ENCODE measurements around the gene LHX2. TPM values are rescaled to one million over a fixed set of nuclear protein-coding genes. Genes with fewer than 3 reads are reported as not detected.

The LHX2 gene, protein sequence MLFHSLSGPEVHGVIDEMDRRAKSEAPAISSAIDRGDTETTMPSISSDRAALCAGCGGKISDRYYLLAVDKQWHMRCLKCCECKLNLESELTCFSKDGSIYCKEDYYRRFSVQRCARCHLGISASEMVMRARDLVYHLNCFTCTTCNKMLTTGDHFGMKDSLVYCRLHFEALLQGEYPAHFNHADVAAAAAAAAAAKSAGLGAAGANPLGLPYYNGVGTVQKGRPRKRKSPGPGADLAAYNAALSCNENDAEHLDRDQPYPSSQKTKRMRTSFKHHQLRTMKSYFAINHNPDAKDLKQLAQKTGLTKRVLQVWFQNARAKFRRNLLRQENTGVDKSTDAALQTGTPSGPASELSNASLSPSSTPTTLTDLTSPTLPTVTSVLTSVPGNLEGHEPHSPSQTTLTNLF
- total RNA-seq (under 1 TPM in 1 of 5 donors, not detected in 4; 0.18 TPM), polyA plus RNA-seq (not detected)
- long read RNA-seq, donor 1: 0 reads
- long read RNA-seq, donor 2: 0 reads
- long read RNA-seq, donor 3: 0 reads
- long read RNA-seq, donor 4: 0 reads
- long read RNA-seq, donor 5: 0 reads
- long read RNA-seq, donor 6: 0 reads
- long read RNA-seq, donor 7: 0 reads
- long read RNA-seq, donor 8: 0 reads
- long read RNA-seq, donor 9: 0 reads
- long read RNA-seq, donor 10: 0 reads

DNA sequence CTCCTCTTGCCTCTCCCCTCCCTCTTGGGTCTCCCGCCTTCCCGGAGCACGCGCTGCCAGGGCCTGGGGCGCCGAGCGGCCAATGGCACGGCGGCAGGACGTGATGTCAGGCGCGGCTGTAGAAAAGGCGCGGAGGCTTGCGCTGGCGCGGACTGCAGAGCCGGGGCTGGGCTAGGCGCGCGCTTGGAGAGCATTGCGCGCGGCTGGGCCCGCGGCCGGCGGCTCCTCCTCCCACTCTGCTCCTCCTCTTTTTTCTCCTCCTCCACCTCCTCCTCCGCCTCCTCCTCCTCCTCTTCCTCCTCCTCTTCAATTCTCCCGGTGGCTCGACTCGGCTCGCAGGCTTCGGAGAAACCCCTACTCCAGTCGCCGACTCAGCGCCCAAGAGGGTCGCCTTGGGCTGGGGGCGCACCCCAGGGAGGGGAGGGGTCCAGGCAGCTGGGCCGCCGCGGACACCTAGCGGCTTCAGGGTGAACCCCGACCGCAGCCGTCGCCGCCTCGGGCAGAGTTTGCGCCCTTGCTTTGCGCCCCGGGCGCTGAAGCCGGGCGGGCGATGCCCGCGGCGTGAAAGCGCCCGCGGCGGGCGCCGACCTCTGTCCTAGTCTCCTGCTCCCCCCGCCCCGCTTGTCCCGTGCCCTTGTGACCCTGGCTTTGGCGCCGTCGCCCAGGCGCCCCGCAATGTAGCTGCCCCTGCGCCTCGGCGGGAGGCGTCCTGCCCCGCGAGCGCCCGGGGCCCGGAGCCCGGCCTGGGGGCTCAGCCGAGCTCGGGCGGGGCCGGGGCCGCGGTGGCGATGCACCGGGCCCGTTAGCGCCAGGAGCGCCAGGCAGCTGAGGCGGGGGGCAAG lies at the start of gene LHX2:
LHX2 (plus strand) TSS at position 309 of the 842 bp plus-strand sequence. CDS start 581 bp downstream, outside the sequence.
- intact Hi-C loops (cut with DNase I; ENCODE audit: low total_unique reads): no loop called here
- no peak for TF ChIP-seq POLR2A (IDR thresholded peaks at IDR 0.05)
- TF ChIP-seq EP300 (IDR thresholded peaks at IDR 0.05): no peak
- no peak for TF ChIP-seq POLR2AphosphoS5 (IDR thresholded peaks at IDR 0.05)
- no peak for TF ChIP-seq CTCF (IDR thresholded peaks at IDR 0.05)
- H3K4me1 ChIP-seq: peaks cover 37 to 81% (median 68%) of the 10 kb centered on the region in 4 donors

DNA sequence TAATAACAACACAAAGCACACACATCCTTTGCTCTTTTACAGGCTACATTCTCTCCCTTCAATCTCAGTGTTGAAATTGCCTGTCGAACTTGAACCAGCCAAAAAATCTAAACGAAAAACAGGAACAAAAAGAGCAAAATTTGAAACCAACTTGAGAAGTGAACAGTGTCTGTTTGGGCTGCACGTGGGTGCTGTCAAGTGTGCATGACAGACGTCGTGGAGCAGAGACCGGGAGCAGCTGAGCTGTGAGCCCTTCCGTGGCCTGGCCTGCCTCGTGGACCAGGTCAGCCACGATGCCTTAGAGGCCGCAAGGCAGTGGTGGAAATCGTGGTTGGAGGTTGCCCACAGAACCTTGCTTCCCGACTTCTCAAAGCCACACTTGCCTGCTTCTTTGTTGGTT lies 46.8 kb upstream of the LHX2 start:
- Histone ChIP-seq H3K27ac (no peak overlapping the region), H3K4me1 (no peaks in the 10 kb centered on the region), H3K27me3 (peaks cover 0 to 62% (median 0%) of the 10 kb centered on the region in 3 donors), H3K36me3 (no peaks in the 10 kb centered on the region), H3K9me3 (peaks cover 0 to 3% (median 0%) of the 10 kb centered on the region in 4 donors), H3K4me3 (no peak overlapping the region)
- TF ChIP-seq EP300 (IDR thresholded peaks at IDR 0.05) (no peak), POLR2AphosphoS5 (IDR thresholded peaks at IDR 0.05) (no peak), POLR2A (IDR thresholded peaks at IDR 0.05) (no peak), CTCF (IDR thresholded peaks at IDR 0.05) (no peak)
- intact Hi-C loops (cut with DNase I; ENCODE audit: low total_unique reads): no loop called here
- 49 to 70% (median 63%) methylated on average over 12 of the region's 12 CpGs for WGBS, 5 donors
- DNase-seq: no peak

More for the DNA sequence above, at the start of gene LHX2:
- Histone ChIP-seq H3K27ac (no peak within 1 kb of the TSS), H3K4me3 (peak within 1 kb of the TSS; percentile 26 to 44 (median 35)), H3K27me3 (peaks cover 80 to 100% (median 100%) of the 10 kb centered on the region in 3 donors), H3K36me3 (no peaks in the 10 kb centered on the region), H3K9me3 (no peaks in the 10 kb centered on the region)
- peak; percentile 37 to 93 for DNase-seq
- 1 to 3% (median 2%) methylated on average over 29 to 95 of the region's 95 CpGs for WGBS, 5 donors

DNA sequence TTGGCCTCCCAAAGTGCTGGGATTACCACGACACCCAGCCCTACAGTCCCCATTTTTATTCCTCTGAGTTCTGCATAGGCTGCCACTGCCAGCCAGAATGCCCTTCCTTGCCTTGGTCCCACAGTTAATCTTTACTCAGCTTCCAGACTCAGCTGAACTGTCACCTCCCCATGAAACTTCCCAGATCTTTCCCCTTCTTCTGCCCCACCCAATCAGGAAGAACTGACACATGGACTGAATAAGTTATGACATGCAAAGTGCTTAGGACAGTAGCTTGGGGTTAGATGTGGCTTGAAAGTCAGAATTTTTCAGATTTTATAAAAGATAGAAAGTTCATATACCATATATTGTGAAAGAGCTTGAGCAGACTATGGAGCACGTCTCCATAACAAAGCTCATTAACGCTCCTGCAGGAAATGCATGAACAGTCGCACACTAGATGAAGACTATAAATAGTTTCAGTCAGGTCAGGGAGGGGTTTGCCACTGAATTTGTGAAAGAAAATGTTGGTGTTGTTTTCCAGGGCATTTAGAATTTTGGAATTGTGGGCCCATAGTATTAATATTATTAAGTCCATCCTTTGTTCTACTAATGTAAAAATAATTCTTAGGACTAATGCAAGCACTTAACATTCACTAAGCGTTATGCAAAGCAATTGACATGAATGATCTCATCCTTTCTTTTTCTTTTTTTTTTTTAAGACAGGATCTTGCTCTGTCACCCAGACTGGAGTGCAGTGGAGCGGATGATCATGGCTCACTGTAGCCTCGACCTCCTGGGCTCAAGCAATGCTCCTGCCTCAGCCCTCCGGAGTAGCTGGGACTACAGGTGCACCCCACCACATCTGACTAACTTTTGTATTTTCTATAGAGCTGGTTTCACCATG lies 45.5 kb upstream of the LHX2 start:
- TF ChIP-seq CTCF (IDR thresholded peaks at IDR 0.05): no peak
- TF ChIP-seq EP300 (IDR thresholded peaks at IDR 0.05): no peak
- TF ChIP-seq POLR2AphosphoS5 (IDR thresholded peaks at IDR 0.05): no peak
- TF ChIP-seq POLR2A (IDR thresholded peaks at IDR 0.05): no peak
- Histone ChIP-seq H3K4me1 (no peaks in the 10 kb centered on the region), H3K9me3 (no peaks in the 10 kb centered on the region), H3K36me3 (no peaks in the 10 kb centered on the region), H3K27ac (no peak overlapping the region), H3K27me3 (peaks cover 0 to 62% (median 8%) of the 10 kb centered on the region in 3 donors), H3K4me3 (no peak overlapping the region)
- intact Hi-C loops (cut with DNase I; ENCODE audit: low total_unique reads): no loop called here
- 63 to 74% (median 69%) methylated on average over 8 of the region's 8 CpGs for WGBS, 5 donors
- no peak for DNase-seq
